NCI-H2196 (cell line): ENCODE measurements around the gene ZNF771.
"Not testable (repeated sequence)": the region's sequence is repeated elsewhere in the genome, so short reads cannot be mapped to it uniquely, and the experiment has no call there.

Experiments
- DNase-seq: peaks from one replicate; lab custom pipeline; 2025; ENCODE audit not compliant: unreplicated experiment; lab: John Stamatoyannopoulos, UW

Gene ZNF771

GRCh38 chr16:30458561-30459394 lies 51.4 kb downstream of the ZNF771 start:
- no peak for DNase-seq

DNA sequence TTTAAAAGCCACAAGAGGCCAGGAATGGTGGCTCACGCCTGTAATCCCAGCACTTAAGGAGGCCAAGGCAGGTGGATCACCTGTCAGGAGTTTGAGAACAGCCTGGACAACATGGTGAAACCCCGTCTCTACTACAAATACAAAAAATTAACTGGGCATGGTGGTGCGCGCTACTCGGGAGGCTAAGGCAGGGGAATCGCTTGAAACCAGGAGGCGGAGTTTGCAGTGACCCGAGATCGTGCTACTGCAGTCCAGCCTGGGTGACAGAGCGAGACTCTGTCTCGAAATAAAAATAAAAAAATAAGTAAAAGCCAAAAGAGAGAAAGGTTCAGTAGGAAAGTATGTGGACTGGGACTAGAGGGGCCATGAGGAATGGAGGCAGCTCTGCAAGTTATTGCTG lies 52.0 kb downstream of the ZNF771 start:
- DNase-seq: no peak

- DNase-seq: not testable (repeated sequence)
These were observed 54.0 kb downstream of the ZNF771 start for GRCh38 chr16:30461426-30461825.

DNA sequence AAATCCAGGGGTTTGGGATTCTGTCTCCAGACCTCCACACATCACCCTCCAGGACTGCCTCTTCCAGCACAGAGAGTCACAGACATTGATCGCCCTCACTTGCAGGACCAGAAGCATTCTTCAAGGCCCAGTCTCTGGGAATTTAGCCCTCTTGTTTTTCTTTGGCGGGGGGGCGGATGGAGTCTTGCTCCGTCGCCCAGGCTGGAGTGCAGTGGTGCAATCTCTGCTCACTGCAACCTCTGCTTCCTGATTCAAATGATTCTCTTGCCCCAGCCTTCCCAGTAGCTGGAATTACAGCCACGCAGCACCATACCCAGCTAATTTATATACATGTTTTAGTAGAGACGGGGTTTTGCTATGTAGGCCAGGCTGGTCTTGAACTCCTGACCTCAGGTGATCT lies 56.7 kb downstream of the ZNF771 start:
- DNase-seq: no peak
